KMS-11 (cell line): ENCODE results near the gene SLC35F6.

Experiments used
- H2AFZ ChIP-seq: fragments of 200-600 bp; sonication (generic); 2 replicates; pipeline ENCODE4 v1.6.1; 2016; ENCODE audit warnings: antibody characterized with exemption, mixed run types, low read depth
- H3K27ac ChIP-seq: fragments of 200-600 bp; sonication (generic); 2 replicates; pipeline ENCODE4 v1.6.1; 2016; ENCODE audit warnings: mild to moderate bottlenecking, mixed run types
- H3K27me3 ChIP-seq: fragments of 200-600 bp; sonication (generic); 2 replicates; pipeline ENCODE4 v1.6.1; 2017; ENCODE audit warnings: mild to moderate bottlenecking, low read depth, mixed run types, moderate library complexity; ENCODE audit not compliant: insufficient read depth
- H3K36me3 ChIP-seq: fragments of 200-600 bp; sonication (generic); 2 replicates; pipeline ENCODE4 v1.6.1; 2017; ENCODE audit warnings: mild to moderate bottlenecking, mixed run types; ENCODE audit not compliant: insufficient read depth
- H3K4me1 ChIP-seq: fragments of 200-600 bp; sonication (generic); 2 replicates; pipeline ENCODE4 v1.6.1; 2016; ENCODE audit warnings: mild to moderate bottlenecking, low read depth, mixed run types; ENCODE audit not compliant: poor library complexity, severe bottlenecking
- H3K4me2 ChIP-seq: fragments of 200-600 bp; sonication (generic); 2 replicates; pipeline ENCODE4 v1.7.0; 2016; ENCODE audit warnings: mild to moderate bottlenecking, mixed run types
- H3K4me3 ChIP-seq: fragments of 200-600 bp; sonication (generic); IDR thresholded peaks from 2 replicates; pipeline ENCODE4 v1.6.1; 2017; ENCODE audit warnings: low read depth, low read length, mixed read lengths; ENCODE audit not compliant: insufficient read depth
- H3K79me2 ChIP-seq: fragments of 200-600 bp; sonication (generic); 2 replicates; pipeline ENCODE4 v1.6.1; 2016; ENCODE audit warnings: low read depth, mixed run types; ENCODE audit not compliant: insufficient read depth
- H3K9ac ChIP-seq: fragments of 200-600 bp; sonication (generic); 2 replicates; pipeline ENCODE4 v1.6.1; 2016; ENCODE audit warnings: mild to moderate bottlenecking, mixed run types
- H4K20me1 ChIP-seq: fragments of 200-600 bp; sonication (generic); 2 replicates; pipeline ENCODE4 v1.6.1; 2016; ENCODE audit warnings: mild to moderate bottlenecking, mixed run types; ENCODE audit not compliant: insufficient read depth
- CTCF ChIP-seq: fragments of 200-600 bp; sonication (generic); conservative IDR thresholded peaks from 2 replicates; pipeline ENCODE4 v1.6.1; 2017; ENCODE audit warnings: low read depth, mild to moderate bottlenecking, antibody characterized with exemption, low read length, moderate library complexity, mixed read lengths

SLC35F6 gene

GRCh38 chr2:26767129-26767528 is 3.0 kb downstream of the SLC35F6 start:
- H3K27ac ChIP-seq: no peak overlapping the region
- H3K4me1 ChIP-seq: peaks cover 56% of the 10 kb centered on the region
- no peaks in the 10 kb centered on the region for H4K20me1 ChIP-seq
- H3K4me3 ChIP-seq: no peak overlapping the region
- H2AFZ ChIP-seq: no peak overlapping the region
- no peaks in the 10 kb centered on the region for H3K36me3 ChIP-seq
- H3K79me2 ChIP-seq: peaks cover 19% of the 10 kb centered on the region; the same call in 1 of the 2 replicates
- no peak for TF ChIP-seq CTCF
- H3K9ac ChIP-seq: no peak overlapping the region
- no peak overlapping the region for H3K4me2 ChIP-seq
- H3K27me3 ChIP-seq: no peaks in the 10 kb centered on the region

GRCh38 chr2:26767894-26768487 is 3.9 kb downstream of the SLC35F6 start:
- TF ChIP-seq CTCF: no peak
- Histone ChIP-seq H4K20me1 (no peaks in the 10 kb centered on the region), H3K4me3 (no peak overlapping the region), H3K4me2 (no peak overlapping the region), H3K27ac (no peak overlapping the region), H3K36me3 (no peaks in the 10 kb centered on the region), H2AFZ (no peak overlapping the region), H3K27me3 (no peaks in the 10 kb centered on the region), H3K79me2 (peaks cover 20% of the 10 kb centered on the region; the same call in 1 of the 2 replicates), H3K9ac (no peak overlapping the region), H3K4me1 (peaks cover 64% of the 10 kb centered on the region)

- Histone ChIP-seq H3K4me2 (no peak overlapping the region), H3K27me3 (no peaks in the 10 kb centered on the region), H3K9ac (no peak overlapping the region), H3K36me3 (no peaks in the 10 kb centered on the region), H3K4me3 (no peak overlapping the region), H3K79me2 (peaks cover 20% of the 10 kb centered on the region; the same call in 1 of the 2 replicates), H3K27ac (no peak overlapping the region), H3K4me1 (peaks cover 72% of the 10 kb centered on the region), H4K20me1 (no peaks in the 10 kb centered on the region), H2AFZ (no peak overlapping the region)
- no peak for TF ChIP-seq CTCF
Measured at GRCh38 chr2:26768759-26769088, 4.6 kb downstream of the SLC35F6 start.

- no peaks in the 10 kb centered on the region for H4K20me1 ChIP-seq
- no peak overlapping the region for H3K4me3 ChIP-seq
- no peak overlapping the region for H2AFZ ChIP-seq
- peaks cover 20% of the 10 kb centered on the region; the same call in 1 of the 2 replicates for H3K79me2 ChIP-seq
- TF ChIP-seq CTCF: no peak
- no peak overlapping the region for H3K9ac ChIP-seq
- no peak overlapping the region for H3K27ac ChIP-seq
- no peaks in the 10 kb centered on the region for H3K27me3 ChIP-seq
- H3K4me1 ChIP-seq: peaks cover 74% of the 10 kb centered on the region
- H3K36me3 ChIP-seq: no peaks in the 10 kb centered on the region
- no peak overlapping the region for H3K4me2 ChIP-seq
Measured at GRCh38 chr2:26769089-26769761, 5.1 kb downstream of the SLC35F6 start.
